ENCODE measurements around the gene CNKSR1.
A peak's percentile ranks its signal among the peaks of the same experiment; 100 is the strongest.

Gene CNKSR1

GRCh38 chr1:26163684-26164035 is 13.6 kb upstream of the CNKSR1 start:
- H3K9me3 ChIP-seq (replicated peaks in 1 of 2; ENCODE audit: control insufficient read depth in 2 of 2, insufficient read depth in 1 of 2, low read depth in 1 of 2, low read length in 2 of 2) = no peaks in the 10 kb centered on the region
- no CpG with 5 or more reads among the region's 9 CpGs for WGBS, 2 donors (ENCODE audit: extremely low coverage in 2 of 2, insufficient read length in 2 of 2, insufficient replicate concordance in 1 of 2)
- no peaks in the 10 kb centered on the region for H3K79me1 ChIP-seq (ENCODE audit: low read depth, low read length)
- H3K4me2 ChIP-seq (ENCODE audit: insufficient read depth, low read length, poor library complexity, severe bottlenecking) = peak overlapping the region; percentile 65
- no peak overlapping the region for H3K27ac ChIP-seq (replicated peaks; ENCODE audit: low read length)
- no peak overlapping the region for H3K4ac ChIP-seq (ENCODE audit: low read length)
- H2BK12ac ChIP-seq (ENCODE audit: low read length) = peak overlapping the region; percentile 65
- H3K9ac ChIP-seq (ENCODE audit: low read depth, low read length, poor library complexity) = no peak overlapping the region
- H3K18ac ChIP-seq (ENCODE audit: low read length) = peak overlapping the region; percentile 89
- peak overlapping the region; percentile 84 for H2BK15ac ChIP-seq (ENCODE audit: low read length)
- no peak overlapping the region for H2AK5ac ChIP-seq (ENCODE audit: low read depth, low read length)
- H4K8ac ChIP-seq (ENCODE audit: low read depth, low read length) = no peak overlapping the region
- peaks cover 29 to 42% of the 10 kb centered on the region in 2 donors for H3K4me1 ChIP-seq (ENCODE audit: control insufficient read depth in 2 of 2, insufficient read depth in 1 of 2, low read depth in 1 of 2, low read length in 2 of 2)
- no peak overlapping the region for H2BK5ac ChIP-seq (ENCODE audit: low read length)
- H2AFZ ChIP-seq (ENCODE audit: low read length) = peak overlapping the region; percentile 95
- H3K14ac ChIP-seq (ENCODE audit: low read length) = no peak overlapping the region
- no peak overlapping the region for H3K23ac ChIP-seq (ENCODE audit: low read depth, low read length, poor library complexity)
- H3K27me3 ChIP-seq (ENCODE audit: control insufficient read depth in 3 of 3, insufficient read depth in 3 of 3, low read depth in 1 of 3, low read length in 3 of 3) = peaks cover 3 to 26% (median 3%) of the 10 kb centered on the region in 3 experiments
- DNase-seq (ENCODE audit: low spot score) = no peak
- peak overlapping the region in 1 of 2 donors; percentile 27 for H3K4me3 ChIP-seq (ENCODE audit: low read length in 2 of 2)
- no peaks in the 10 kb centered on the region for H3K36me3 ChIP-seq (replicated peaks in 1 of 2; ENCODE audit: control insufficient read depth in 2 of 2, insufficient read depth in 2 of 2, low read length in 2 of 2)
- H4K91ac ChIP-seq (ENCODE audit: low read depth, low read length, poor library complexity) = no peak overlapping the region
- no peak overlapping the region for H2BK120ac ChIP-seq (ENCODE audit: low read depth, low read length)

GRCh38 chr1:26164036-26164860 is 13.0 kb upstream of the CNKSR1 start:
- WGBS, 2 donors (ENCODE audit: extremely low coverage in 2 of 2, insufficient read length in 2 of 2, insufficient replicate concordance in 1 of 2) = no CpG with 5 or more reads among the region's 72 CpGs
- H3K27ac ChIP-seq (replicated peaks; ENCODE audit: low read length) = peak overlapping the region; percentile 86
- peak overlapping the region; percentile 69 for H2BK12ac ChIP-seq (ENCODE audit: low read length)
- DNase-seq (ENCODE audit: low spot score) = peak; percentile 80
- H3K9ac ChIP-seq (ENCODE audit: low read depth, low read length, poor library complexity) = peak overlapping the region; percentile 75
- H3K79me1 ChIP-seq (ENCODE audit: low read depth, low read length) = no peaks in the 10 kb centered on the region
- H3K9me3 ChIP-seq (replicated peaks in 1 of 2; ENCODE audit: control insufficient read depth in 2 of 2, insufficient read depth in 1 of 2, low read depth in 1 of 2, low read length in 2 of 2) = no peaks in the 10 kb centered on the region
- peak overlapping the region; percentile 89 for H3K18ac ChIP-seq (ENCODE audit: low read length)
- no peak overlapping the region for H3K4ac ChIP-seq (ENCODE audit: low read length)
- H2BK120ac ChIP-seq (ENCODE audit: low read depth, low read length) = peak overlapping the region; percentile 70
- H2AFZ ChIP-seq (ENCODE audit: low read length) = peak overlapping the region; percentile 95
- peak overlapping the region; percentile 97 for H2BK15ac ChIP-seq (ENCODE audit: low read length)
- H3K4me2 ChIP-seq (ENCODE audit: insufficient read depth, low read length, poor library complexity, severe bottlenecking) = peak overlapping the region; percentile 65
- peak overlapping the region; percentile 50 for H3K14ac ChIP-seq (ENCODE audit: low read length)
- H2AK5ac ChIP-seq (ENCODE audit: low read depth, low read length) = peak overlapping the region; percentile 96
- H2BK5ac ChIP-seq (ENCODE audit: low read length) = peak overlapping the region; percentile 96
- peak overlapping the region; percentile 94 for H3K23ac ChIP-seq (ENCODE audit: low read depth, low read length, poor library complexity)
- peak overlapping the region; percentile 35 to 71 for H3K4me3 ChIP-seq (ENCODE audit: low read length in 2 of 2)
- peaks cover 3 to 26% (median 3%) of the 10 kb centered on the region in 3 experiments for H3K27me3 ChIP-seq (ENCODE audit: control insufficient read depth in 3 of 3, insufficient read depth in 3 of 3, low read depth in 1 of 3, low read length in 3 of 3)
- peaks cover 29 to 42% of the 10 kb centered on the region in 2 donors for H3K4me1 ChIP-seq (ENCODE audit: control insufficient read depth in 2 of 2, insufficient read depth in 1 of 2, low read depth in 1 of 2, low read length in 2 of 2)
- no peak overlapping the region for H4K8ac ChIP-seq (ENCODE audit: low read depth, low read length)
- H4K91ac ChIP-seq (ENCODE audit: low read depth, low read length, poor library complexity) = peak overlapping the region; percentile 69
- H3K36me3 ChIP-seq (replicated peaks in 1 of 2; ENCODE audit: control insufficient read depth in 2 of 2, insufficient read depth in 2 of 2, low read length in 2 of 2) = no peaks in the 10 kb centered on the region

DNA sequence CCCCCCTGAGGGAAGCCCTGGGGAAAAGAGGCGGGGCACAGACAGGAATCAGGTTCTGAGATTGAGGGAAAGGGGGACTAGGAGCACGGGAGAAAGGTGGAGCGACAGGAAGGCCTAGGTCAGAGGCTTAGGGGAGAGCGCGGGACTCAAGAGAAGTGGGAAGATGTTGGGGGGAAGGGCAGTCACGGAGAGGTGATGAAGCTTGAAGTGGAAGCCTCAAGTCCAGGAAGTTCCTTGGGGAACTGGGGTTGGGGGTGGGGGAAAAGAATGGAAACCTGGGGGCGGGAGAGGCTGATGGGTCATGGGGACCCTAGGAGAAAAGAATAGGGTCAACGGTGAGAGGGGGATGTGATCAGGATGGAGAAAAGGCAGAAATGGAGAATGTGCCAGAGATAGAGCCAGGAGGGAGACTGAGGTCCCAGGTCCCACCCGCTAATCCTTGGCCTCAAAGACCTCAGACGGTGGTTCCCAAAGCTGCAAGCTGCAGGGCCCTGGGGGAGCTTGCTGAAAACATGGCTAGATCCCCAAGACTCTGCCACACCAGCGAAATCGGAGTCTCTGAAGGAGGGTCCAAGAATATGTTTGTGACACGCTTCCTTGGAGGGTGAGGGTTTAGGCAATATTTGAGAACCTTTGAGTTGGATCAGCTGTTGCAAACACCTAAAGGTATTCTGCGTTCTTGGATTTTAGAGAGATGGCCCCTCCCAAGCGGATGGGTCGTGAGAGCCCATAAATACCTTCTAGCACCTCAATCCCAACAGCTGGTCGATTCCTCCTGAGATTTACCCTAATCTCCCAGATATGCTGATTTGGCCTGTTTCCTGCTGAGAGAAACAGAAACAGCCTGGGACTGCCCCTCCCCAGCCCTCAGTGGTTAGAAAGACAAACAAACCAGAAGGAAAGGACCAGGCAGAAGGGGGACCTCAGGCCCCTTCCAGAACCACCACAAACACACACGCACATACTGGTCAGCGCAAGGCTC is 12.1 kb upstream of the CNKSR1 start:
- Histone ChIP-seq H2AFZ (ENCODE audit: low read length) (peak overlapping the region; percentile 95), H3K4me2 (ENCODE audit: insufficient read depth, low read length, poor library complexity, severe bottlenecking) (peak overlapping the region; percentile 65), H3K18ac (ENCODE audit: low read length) (peak overlapping the region; percentile 89), H2BK12ac (ENCODE audit: low read length) (peak overlapping the region; percentile 16), H2BK120ac (ENCODE audit: low read depth, low read length) (peak overlapping the region; percentile 70), H3K79me1 (ENCODE audit: low read depth, low read length) (peaks cover 3% of the 10 kb centered on the region), H3K4ac (ENCODE audit: low read length) (no peak overlapping the region), H4K8ac (ENCODE audit: low read depth, low read length) (no peak overlapping the region), H3K9me3 (replicated peaks in 1 of 2; ENCODE audit: control insufficient read depth in 2 of 2, insufficient read depth in 1 of 2, low read depth in 1 of 2, low read length in 2 of 2) (no peaks in the 10 kb centered on the region), H3K4me1 (ENCODE audit: control insufficient read depth in 2 of 2, insufficient read depth in 1 of 2, low read depth in 1 of 2, low read length in 2 of 2) (peaks cover 27 to 41% of the 10 kb centered on the region in 2 donors), H2AK5ac (ENCODE audit: low read depth, low read length) (peak overlapping the region; percentile 96), H2BK15ac (ENCODE audit: low read length) (peak overlapping the region; percentile 97), H3K36me3 (replicated peaks in 1 of 2; ENCODE audit: control insufficient read depth in 2 of 2, insufficient read depth in 2 of 2, low read length in 2 of 2) (no peaks in the 10 kb centered on the region), H3K9ac (ENCODE audit: low read depth, low read length, poor library complexity) (no peak overlapping the region), H3K27me3 (ENCODE audit: control insufficient read depth in 3 of 3, insufficient read depth in 3 of 3, low read depth in 1 of 3, low read length in 3 of 3) (peaks cover 3 to 26% (median 3%) of the 10 kb centered on the region in 3 experiments), H4K91ac (ENCODE audit: low read depth, low read length, poor library complexity) (peak overlapping the region; percentile 69), H3K14ac (ENCODE audit: low read length) (peak overlapping the region; percentile 50), H3K4me3 (ENCODE audit: low read length in 2 of 2) (peak overlapping the region in 1 of 2 donors; percentile 71), H2BK5ac (ENCODE audit: low read length) (peak overlapping the region; percentile 96), H3K23ac (ENCODE audit: low read depth, low read length, poor library complexity) (peak overlapping the region; percentile 62), H3K27ac (replicated peaks; ENCODE audit: low read length) (peak overlapping the region; percentile 86)
- DNase-seq (ENCODE audit: low spot score) = no peak
- no CpG with 5 or more reads among the region's 19 CpGs for WGBS, 2 donors (ENCODE audit: extremely low coverage in 2 of 2, insufficient read length in 2 of 2, insufficient replicate concordance in 1 of 2)
